OCI-LY3 (cell line): Measurements from ENCODE around the gene DNASE1L3.

Experiments
- H2AFZ ChIP-seq: fragments of 200-600, 300-600 bp; shearing (Covaris generic); 2 replicates; pipeline ENCODE4 v1.6.0; 2014; ENCODE audit warnings: antibody characterized with exemption, low read depth, low read length
- H3K27ac ChIP-seq: fragments of 200-600, 300-600 bp; sonication (generic); 2 replicates; pipeline ENCODE4 v1.5.1; 2014; ENCODE audit warnings: mild to moderate bottlenecking, low read length, moderate library complexity, mixed read lengths
- H3K27me3 ChIP-seq: fragments of 200-600, 300-600 bp; sonication (generic); 2 replicates; pipeline ENCODE4 v1.6.1; 2014; ENCODE audit warnings: low read depth, low read length, mixed read lengths
- H3K36me3 ChIP-seq: fragments of 200-600, 300-600 bp; sonication (generic); replicated peaks from 2 replicates; pipeline ENCODE3; 2014; ENCODE audit warnings: low read depth, low read length, mixed read lengths
- H3K4me1 ChIP-seq: fragments of 300-600, 200-600 bp; sonication (generic); 2 replicates; pipeline ENCODE4 v1.6.1; 2014; ENCODE audit warnings: low read length, mixed read lengths
- H3K4me2 ChIP-seq: fragments of 200-600, 300-600 bp; sonication (generic); 2 replicates; pipeline ENCODE4 v1.6.1; 2014; ENCODE audit warnings: low read length, mixed read lengths
- H3K4me3 ChIP-seq: fragments of 300-600, 200-600 bp; sonication (generic); 2 replicates; pipeline ENCODE4 v1.5.1; 2014; ENCODE audit warnings: antibody characterized with exemption, mild to moderate bottlenecking, low read length, moderate library complexity
- H3K79me2 ChIP-seq: fragments of 300-600, 200-600 bp; shearing (Covaris generic); 2 replicates; pipeline ENCODE4 v1.6.1; 2014; ENCODE audit warnings: mild to moderate bottlenecking, low read length, mixed read lengths
- H3K9ac ChIP-seq: fragments of 300-600, 200-600 bp; shearing (Covaris generic); 2 replicates; pipeline ENCODE4 v1.6.0; 2014; ENCODE audit warnings: mild to moderate bottlenecking, low read length, moderate library complexity
- H3K9me3 ChIP-seq: fragments of 200-600, 300-600 bp; shearing (Covaris generic); 2 replicates; pipeline ENCODE4 v1.6.1; 2014; ENCODE audit warnings: low read length, mixed read lengths; ENCODE audit not compliant: insufficient read depth
- H4K20me1 ChIP-seq: fragments of 200-600, 300-600 bp; sonication (generic); 2 replicates; pipeline ENCODE4 v1.6.1; 2016; ENCODE audit warnings: low read length, mixed read lengths; ENCODE audit not compliant: insufficient read depth
- CTCF ChIP-seq: fragments of 200-600, 300-600 bp; sonication (generic); IDR thresholded peaks from 2 replicates; pipeline ENCODE4 v1.5.1; 2014; ENCODE audit warnings: antibody characterized with exemption, low read length, low read depth
- EZH2phosphoT487 ChIP-seq: fragments of 200-600 bp; shearing (Covaris generic); IDR thresholded peaks from 2 replicates; pipeline ENCODE4 v1.6.1; 2018; ENCODE audit warnings: antibody characterized with exemption, mixed run types, low read depth

The DNASE1L3 gene

GRCh38 chr3:58155838-58156237, 54.9 kb downstream of the DNASE1L3 start:
- no peaks in the 10 kb centered on the region for H3K79me2 ChIP-seq
- H4K20me1 ChIP-seq, result no peaks in the 10 kb centered on the region
- no peak overlapping the region for H2AFZ ChIP-seq
- H3K4me2 ChIP-seq, result no peak overlapping the region
- TF ChIP-seq EZH2phosphoT487 (no peak), CTCF (no peak)
- no peak overlapping the region for H3K4me3 ChIP-seq
- no peak overlapping the region for H3K9ac ChIP-seq
- no peaks in the 10 kb centered on the region for H3K4me1 ChIP-seq
- H3K36me3 ChIP-seq, result no peaks in the 10 kb centered on the region
- no peak overlapping the region for H3K27ac ChIP-seq
- no peaks in the 10 kb centered on the region for H3K9me3 ChIP-seq
- H3K27me3 ChIP-seq, result no peaks in the 10 kb centered on the region

- TF ChIP-seq CTCF (no peak), EZH2phosphoT487 (no peak)
- no peaks in the 10 kb centered on the region for H3K27me3 ChIP-seq
- H3K9ac ChIP-seq, result no peak overlapping the region
- peaks cover 2% of the 10 kb centered on the region for H3K36me3 ChIP-seq
- H3K79me2 ChIP-seq, result no peaks in the 10 kb centered on the region
- H3K4me2 ChIP-seq, result no peak overlapping the region
- H4K20me1 ChIP-seq, result no peaks in the 10 kb centered on the region
- no peaks in the 10 kb centered on the region for H3K9me3 ChIP-seq
- no peak overlapping the region for H3K4me3 ChIP-seq
- H3K27ac ChIP-seq, result no peak overlapping the region
- no peaks in the 10 kb centered on the region for H3K4me1 ChIP-seq
- H2AFZ ChIP-seq, result no peak overlapping the region
Measured at GRCh38 chr3:58154626-58155449, 55.9 kb downstream of the DNASE1L3 start.

- no peak overlapping the region for H3K4me3 ChIP-seq
Measured at GRCh38 chr3:58153371-58153770, 57.4 kb downstream of the DNASE1L3 start.

More at GRCh38 chr3:58153371-58153770, 57.4 kb downstream of the DNASE1L3 start:
- Histone ChIP-seq H3K79me2 (no peaks in the 10 kb centered on the region), H3K9me3 (no peaks in the 10 kb centered on the region), H3K36me3 (peaks cover 7% of the 10 kb centered on the region), H3K27me3 (no peaks in the 10 kb centered on the region), H4K20me1 (no peaks in the 10 kb centered on the region), H2AFZ (no peak overlapping the region), H3K4me2 (no peak overlapping the region), H3K4me1 (no peaks in the 10 kb centered on the region), H3K9ac (no peak overlapping the region), H3K27ac (no peak overlapping the region)
- no peak for TF ChIP-seq CTCF
- no peak for TF ChIP-seq EZH2phosphoT487
